NCI-H2227 (cell line): ENCODE data around the gene SLC23A2.
"Not testable (repeated sequence)": the region's sequence is repeated elsewhere in the genome, so short reads cannot be mapped to it uniquely, and the experiment has no call there.

ENCODE experiments used
- DNase-seq: peaks from one replicate; lab custom pipeline; 2025; ENCODE audit not compliant: unreplicated experiment; lab: John Stamatoyannopoulos, UW

SLC23A2 gene

DNA sequence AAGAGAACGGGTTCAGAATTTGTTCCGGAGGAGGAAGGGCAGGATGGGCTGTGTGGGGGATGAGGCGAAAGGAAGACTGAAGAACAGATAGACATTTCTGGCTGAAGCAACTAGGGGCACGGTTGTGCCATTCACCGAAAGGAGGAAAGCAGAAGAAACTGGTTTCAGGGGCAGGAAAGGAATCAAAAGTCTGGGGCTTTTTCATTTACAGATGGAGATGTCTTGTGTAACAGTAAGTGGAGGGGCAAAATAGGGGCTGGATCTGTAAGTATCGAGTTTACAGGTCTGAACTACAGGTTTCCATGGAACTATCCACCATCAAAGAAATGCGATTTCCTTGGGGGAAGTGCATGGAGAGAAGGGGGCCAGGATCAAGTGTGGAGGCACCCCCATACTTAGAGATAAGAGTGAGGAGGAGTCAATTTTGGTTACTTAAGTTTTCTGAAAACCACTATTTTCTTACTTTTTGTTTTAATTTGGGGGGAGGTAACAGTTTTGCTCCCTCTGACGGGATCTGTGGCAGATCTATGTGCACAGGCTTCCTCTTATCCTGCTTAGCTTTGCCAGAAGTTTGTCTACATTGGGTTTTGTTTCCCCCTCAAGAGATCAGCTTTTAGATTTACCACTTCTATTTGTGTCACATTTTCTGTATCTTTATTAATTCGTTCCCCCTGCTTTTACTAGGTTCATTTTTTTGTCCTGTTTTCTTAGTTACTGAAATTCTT, 120.1 kb downstream of the SLC23A2 start:
- DNase-seq = no peak

DNA sequence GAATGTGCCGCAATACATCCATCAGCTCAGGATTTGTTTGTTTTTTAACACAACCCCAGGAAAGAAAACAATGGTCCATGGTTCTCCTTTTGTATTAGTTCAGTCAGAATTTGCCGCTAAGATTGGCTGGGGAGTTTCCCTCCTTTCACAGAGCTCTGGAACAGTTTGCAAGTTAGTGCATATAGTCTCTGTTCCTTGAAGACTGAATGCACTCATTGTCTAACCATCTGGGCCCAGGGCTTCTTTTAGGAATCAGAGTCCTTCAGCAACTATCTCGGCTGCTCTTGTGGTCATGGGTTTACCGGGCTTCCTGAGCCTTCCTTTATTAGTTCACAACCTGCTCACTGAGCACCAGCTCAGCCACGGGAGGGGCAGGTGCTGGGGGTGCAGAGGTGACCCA, 121.3 kb downstream of the SLC23A2 start:
- DNase-seq = no peak

DNA sequence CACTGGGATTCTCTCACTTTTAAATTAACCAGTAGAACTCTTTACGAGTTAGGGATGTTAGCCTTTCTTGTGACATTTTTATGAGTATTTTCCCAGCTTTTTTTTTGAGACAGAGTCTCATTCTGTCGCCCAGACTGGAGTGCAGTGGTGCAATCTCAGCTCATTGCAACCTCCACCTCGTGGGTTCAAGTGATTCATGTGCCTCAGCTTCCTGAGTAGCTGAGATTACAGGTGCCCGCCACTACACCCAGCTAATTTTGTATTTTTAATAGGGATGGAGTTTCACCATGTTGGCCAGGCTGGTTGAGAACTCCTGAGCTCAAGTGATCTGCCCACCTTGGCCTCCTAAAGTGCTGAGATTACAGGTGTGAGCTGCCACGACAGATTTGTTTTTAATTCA, 123.2 kb downstream of the SLC23A2 start:
- not testable (repeated sequence) for DNase-seq

DNA sequence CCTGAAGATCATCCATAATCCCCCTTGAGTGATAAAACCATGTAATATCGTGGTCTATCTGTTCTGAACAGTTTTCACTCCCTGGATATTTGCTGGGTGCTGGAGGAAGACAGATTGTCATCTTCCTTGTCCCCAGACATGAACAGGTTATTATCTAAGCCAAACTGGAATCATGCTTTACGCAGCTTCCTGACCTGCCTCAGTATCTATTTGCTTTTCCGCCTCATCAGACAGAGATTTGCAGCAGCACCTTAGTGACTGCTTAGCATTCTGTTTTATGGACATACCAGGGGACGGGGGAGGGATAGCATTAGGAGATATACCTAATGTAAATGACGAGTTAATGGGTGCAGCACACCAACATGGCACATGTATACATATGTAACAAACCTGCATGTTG, 124.6 kb downstream of the SLC23A2 start:
- no peak for DNase-seq

DNA sequence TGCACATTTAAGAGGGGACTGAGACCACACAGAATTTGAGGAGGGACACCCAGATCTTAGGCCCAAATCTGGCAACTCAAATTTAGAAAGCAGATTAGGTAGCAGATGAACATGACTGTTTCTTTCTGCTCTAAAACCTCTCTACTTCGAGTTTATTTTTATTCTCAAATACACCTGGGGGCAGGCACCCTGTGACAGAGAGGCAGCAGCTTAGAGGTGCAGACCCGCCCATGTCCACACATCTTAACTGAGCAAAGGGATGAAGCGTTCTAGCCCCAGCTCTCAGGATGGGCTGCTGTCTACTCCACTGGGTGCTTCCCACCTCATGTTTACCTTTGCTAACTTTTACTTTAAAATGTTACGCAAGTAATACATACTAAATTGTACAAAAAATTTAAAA, 125.0 kb downstream of the SLC23A2 start:
- DNase-seq = no peak

DNA sequence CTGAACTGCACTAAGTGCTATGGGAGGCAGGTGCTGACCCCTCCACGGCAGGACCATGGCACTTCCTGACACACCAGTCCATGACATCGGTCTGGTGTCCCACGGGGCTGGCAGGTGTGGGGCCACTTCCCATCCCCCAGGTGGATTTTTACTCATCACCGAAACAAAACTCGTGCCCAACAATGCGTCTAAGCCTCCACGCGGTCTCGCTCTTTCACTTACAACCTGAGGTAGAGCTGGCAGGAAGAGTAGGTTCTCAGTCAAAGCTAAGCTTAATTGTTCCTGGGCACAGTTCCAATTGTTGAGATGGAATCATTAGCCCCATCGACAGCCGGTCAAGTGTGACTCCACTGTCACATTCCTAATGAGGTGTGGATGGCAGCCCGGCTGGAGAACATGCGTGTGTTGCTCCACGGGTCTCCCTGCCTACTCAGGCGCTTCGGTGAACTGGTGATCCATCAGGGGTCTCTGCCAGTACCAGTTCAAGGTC, 125.7 kb downstream of the SLC23A2 start:
- peak; percentile 74 for DNase-seq

DNA sequence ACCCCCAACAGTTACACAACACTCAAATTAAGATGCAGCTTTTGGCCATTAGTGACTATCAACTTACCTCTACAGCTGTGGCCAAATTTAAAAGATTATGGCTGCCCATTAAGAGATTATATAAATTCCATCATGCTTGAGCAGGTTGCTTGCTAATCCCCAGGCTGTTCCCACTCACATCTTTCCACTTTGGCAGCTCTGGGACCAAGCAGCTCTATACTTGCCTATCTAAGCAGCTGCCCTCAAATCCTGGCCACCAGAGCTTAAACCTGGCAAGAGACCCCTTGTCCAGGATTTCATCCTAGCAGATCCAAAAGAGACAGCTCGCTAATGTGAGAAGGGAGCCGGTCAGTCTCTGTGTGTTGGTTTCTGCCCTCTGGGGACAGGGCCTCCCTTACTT, 127.9 kb downstream of the SLC23A2 start:
- DNase-seq = no peak

DNA sequence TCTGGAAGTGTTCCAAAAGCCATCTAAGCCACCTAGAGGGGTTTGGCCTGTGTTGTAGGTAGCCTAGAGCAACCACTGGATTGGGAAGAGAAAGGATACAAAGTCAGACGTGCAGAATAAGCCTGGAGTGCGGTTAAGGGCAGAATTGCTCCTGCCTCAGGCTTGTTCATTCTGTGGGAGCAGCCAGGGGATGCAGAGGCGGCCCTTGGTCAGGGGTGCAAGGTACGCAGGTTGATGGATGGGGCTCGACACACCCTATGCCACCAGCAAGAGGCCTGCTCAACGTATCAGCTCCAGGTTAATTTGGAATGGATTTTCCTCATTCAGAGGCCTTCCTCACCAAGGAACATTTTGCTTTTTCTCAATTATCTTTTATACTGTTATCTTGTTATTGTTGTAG, 129.8 kb downstream of the SLC23A2 start:
- no peak for DNase-seq

DNA sequence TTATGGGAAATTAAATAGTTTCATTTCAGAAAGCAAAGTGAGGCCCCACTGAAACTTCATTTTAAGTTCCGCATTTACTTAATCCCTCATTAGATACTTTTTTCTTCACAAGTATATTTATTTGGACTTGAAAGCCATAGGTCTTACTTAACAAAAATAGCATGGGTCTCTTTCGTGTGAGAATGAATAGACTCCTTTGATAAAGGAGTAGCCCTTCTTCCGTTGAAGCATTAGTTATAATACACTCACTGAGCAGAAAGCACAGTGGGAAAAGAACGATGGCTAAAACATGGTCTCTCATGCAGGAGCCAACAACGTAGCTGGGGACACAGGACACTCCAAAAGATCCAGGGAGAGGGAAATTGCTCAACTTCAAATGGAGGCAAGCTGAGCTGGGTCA, 130.4 kb downstream of the SLC23A2 start:
- DNase-seq = no peak

DNA sequence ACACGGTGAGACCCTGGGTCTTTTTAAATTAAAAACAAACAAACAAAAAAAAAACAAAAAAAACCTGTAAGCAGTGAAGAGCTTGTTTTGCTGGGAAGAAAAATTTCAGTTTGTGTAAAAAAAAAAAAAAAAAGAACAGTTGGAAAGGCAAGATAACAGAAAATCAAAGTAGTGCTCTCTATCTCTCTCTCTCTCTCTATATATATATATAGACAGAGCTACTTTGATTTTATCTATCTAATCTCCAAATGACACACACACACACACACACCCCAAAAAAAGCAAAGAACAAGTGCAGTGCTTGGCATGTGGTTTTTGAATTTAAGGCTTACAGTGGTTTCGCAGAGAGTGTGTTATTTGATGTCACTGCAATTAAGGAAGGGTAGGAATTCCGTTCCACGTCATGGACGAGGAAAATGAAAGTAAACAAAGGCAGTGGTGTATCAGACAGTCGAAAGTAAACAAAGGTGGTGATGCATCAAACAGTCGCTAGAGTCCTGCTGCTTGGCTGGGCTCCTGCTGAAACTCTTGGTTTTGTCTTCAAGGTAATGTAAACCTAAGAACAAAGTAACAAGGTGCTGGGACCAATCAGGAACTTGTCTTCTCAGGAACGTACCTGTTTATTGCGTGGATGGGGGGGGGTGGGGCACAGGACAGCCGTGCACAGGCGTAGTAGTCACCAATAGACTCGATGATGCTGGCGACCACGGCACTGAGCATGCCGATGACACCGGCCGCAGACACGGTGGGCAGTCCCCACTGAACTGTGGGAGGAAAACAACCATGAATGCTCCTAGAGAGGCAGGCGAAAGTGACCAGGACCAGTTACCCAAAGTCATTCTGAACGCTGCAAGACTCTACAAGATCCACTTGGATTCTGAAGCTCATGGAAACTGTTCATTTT, 131.8 kb downstream of the SLC23A2 start:
- no peak for DNase-seq

DNA sequence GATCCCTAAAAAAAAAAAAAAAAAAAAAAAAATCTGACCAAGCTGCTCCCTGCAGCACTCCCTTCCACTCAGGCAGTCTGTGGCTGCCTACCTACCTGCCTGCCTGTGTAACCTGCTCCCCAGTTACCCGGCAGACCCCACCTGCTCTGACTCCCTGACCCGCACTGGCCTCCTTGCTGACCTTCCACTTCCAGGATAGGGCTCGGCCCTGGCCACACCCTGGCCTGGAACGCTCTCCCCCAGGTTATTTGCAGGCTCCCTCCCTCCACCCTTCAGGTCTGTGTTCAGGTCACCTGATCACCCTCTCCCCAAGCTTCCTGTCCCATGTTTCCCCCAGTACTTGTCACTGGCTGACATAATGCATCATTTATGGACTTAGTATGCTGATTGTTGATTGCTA, 134.3 kb downstream of the SLC23A2 start:
- no peak for DNase-seq

DNA sequence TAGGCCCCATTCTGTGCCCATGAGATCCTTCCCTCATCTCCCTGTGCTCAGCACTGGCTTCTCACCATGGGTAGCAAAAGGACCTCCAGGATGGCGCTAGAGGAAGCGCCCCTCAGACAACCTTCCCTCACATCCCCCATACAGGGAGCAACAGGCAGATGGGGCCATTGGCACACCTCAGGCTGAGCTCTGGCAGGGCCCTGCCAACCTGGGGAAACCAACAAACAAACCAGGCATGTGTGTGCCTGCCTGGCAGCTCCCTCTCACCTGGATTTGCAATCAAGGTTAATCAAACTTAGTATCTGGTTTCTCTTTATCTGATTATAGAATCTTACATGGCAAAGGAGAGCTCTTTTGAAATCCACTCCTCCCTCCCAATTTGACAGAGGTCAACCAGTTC, 134.9 kb downstream of the SLC23A2 start:
- no peak for DNase-seq

DNA sequence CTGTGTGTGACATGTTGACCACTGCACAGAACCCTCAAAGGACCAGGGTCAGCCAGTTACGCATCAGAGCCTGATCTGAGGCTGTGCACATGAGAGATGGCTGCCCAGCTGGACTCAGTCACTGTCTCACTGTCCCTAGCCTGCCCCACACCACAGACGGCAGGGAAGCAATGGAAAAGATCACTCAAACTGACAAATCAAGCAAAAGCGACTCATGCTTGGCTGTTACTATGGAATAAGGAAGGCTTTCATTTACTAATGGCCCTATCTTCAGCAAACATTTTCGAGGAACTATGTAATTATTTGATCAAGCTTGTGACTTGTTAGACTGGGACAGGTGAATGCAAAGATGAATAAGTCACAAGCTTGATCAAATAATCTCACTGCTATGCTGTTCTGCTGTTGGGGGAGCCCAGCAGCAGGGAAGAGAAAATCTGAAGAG, 137.0 kb downstream of the SLC23A2 start:
- DNase-seq = no peak

DNA sequence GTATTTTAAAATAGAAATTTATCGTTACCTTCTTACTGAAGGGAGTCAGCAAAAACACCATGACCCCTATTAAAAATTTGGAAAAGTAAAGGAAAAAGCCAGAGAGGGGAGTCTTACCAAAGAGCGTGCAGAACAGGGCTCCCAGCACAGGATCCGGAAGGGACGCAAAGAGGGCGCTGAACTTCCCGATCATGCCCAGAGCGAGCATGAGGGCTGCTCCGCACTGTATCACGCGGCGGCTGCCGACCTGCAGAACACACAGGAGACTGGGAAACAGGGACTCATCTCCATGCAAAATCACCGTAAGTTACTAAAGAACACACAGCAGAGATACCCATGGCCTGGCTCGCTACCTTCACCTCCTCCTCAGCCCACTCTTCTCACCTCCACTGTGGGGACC, 138.6 kb downstream of the SLC23A2 start:
- DNase-seq = no peak

DNA sequence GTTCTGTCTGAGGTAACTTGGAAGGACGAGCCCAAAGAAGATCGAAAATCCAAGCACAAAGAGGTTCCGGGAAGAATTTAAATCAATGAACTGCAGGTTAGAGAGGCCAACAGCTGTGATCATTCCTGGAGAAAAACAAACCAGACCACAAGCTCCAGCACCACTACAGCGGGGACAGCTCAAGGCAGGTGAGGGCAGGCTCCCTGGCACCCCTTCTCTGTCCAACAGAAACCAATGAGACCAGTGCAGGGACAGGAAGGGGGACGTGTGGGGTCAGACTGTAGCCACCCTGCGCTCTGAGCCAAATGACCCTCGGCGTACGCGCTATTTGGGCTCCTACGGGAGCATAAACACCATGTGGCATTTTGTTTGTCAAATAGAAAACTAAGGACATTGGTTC, 139.3 kb downstream of the SLC23A2 start:
- no peak for DNase-seq

DNA sequence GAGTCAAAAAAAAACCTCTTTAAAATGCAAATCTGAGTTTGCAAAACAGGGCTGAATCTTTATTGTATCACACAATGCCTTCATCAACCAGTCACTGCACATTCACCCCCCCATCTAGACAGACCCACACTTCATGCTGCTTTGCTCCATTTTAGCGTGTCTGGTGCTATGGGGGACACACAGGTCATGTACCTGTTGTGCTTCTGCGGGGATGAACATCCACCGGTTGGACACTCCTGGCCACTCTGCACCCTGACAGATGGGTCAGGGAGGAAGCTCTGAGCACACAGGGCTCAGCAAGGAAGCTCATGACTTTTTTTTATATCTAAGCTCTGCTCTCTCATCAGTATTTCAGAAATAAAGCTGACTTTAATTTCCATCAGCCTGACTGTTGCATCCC, 143.3 kb downstream of the SLC23A2 start:
- no peak for DNase-seq

DNA sequence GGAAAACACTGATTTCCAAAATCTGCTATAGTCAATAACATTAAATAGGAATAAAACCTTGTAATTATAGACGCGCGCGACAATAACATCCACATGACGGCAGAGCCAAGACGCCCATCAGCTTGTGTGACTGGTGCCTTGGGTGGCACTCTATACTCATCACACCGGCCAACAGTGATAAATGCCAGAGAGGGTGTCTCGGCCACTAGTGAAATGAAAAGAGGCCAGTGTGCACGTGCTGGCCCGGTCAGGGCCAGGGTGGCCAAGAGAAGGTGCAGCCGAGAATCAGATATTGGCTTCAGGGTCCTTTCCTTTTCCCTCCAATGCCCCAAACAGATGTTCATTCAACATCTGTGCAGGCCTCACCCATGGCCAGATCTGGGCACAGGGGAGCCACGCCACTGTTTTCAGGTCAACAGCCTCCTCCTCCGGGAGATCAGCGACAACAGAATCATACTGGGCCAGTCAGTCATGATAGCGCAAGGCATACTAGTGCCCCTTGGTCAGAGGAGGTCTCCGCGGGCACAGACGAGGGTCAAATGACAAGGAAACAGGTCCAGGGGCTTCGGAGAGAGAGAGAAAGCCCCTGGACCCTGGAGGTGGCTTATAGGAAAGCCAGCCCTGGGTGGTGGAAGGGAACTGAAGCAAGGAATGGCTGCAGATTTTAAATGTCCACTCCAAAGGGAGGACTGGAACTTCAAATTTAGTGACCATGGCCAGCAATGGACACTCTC, 145.1 kb downstream of the SLC23A2 start:
- DNase-seq = no peak

DNA sequence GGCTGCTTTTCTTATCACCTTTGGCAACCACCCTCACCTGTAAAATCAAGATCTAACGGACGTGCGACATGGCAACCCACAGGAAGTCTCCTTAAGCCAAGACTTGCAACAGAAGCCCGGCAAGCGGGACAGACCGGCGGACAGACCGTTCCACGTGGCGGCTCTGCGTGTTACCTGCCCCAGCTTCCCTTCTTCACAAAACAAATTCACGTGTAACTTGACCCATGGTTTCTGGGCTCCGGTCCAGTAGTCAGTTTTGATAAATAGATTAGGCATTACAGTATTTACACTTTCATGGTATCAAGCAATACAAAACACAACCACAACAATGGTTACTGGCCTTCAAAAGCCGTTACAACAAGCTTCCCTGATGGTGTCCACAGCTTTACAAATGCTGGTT, 145.8 kb downstream of the SLC23A2 start:
- no peak for DNase-seq

DNA sequence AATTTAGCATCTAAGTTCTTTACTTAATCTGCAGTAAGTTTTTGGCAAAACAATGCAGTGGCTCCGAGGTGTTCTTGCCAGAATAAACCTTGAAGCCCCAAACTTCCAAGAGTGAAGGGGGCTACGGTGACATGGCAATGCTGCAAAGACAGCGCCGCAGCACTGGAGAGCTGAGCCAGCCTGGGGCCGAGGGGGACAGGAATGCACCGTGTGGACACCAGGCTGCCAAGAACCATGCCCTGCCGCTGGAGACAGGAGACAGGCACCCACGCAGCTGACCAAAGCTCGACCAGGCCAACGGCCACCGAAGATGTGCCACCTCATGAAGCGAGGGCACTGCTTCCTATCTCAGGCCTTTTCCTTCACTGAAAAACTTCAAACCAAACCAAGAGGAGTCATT, 146.2 kb downstream of the SLC23A2 start:
- DNase-seq = no peak

DNA sequence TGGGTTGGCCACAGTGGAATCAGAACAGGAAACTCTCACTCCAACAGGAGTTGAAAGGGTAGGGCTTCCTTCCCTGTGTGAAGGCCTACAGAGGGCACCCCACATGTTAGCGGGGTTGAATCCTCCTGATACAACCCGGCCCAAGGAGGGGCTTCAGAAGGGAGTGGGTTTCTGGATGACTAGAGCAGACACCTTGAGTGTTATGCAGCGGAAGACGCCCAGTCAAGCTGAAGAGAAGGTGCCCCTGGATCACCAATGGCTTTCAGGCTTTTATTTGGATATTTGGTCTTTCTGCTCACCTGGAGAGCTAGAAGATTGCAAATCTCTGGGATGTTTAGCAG, 146.8 kb downstream of the SLC23A2 start:
- no peak for DNase-seq

DNA sequence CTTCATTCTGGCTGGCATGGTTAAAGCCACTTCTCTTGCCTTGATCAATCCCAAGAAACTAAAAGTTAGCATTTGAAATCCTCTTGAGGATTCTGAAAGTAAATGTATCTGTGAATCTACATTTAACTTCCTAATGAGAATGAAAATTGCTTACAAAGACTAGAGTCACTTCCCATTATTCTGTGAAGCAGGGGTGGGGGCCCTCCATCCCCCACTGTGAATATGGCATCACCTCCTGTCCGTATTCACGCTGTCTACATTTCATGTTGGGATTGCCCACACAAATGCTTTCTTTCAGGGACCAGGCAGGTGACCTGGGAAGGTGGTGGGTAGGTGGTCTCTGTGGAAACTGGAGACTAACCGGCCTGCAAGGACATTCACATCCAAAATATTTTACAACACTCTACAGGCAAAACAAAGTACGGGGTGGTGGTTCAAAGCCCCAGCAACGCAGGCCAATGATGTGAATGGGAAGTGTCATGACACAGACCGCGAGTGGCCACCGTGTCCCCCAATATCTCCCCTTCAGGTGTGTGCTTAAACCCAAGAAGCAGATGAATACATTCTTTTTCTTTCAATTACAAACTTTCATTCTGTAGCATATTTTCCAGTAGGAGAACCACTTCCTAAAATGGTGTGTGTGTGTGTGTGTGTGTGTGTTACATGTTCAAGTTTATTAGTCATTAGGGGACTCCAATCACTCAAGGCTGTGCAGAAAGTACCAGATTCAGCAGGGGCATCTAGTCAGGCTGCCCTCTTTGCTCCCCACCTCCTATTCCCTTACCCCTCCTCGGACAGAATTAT, 147.4 kb downstream of the SLC23A2 start:
- no peak for DNase-seq
